Uterus (tissue), 2 donors: Measurements from ENCODE around the gene TMEM255B.

Source experiments
- POLR2A ChIP-seq, 2 donors: fragments of 450-650 bp; IDR thresholded peaks; one replicate each; pipeline ENCODE4 v1.6.1; 2016; ENCODE audit warnings: antibody characterized with exemption in 2 of 2, mild to moderate bottlenecking in 1 of 2, moderate library complexity in 1 of 2
- TF ChIP-seq, protein P1 (sequence below), 4 experiments: fragments of 200-600 bp in 2 of 4; fragments of 450-650 bp in 2 of 4; sonication (generic) in 2 of 4; IDR thresholded peaks; one replicate each; pipeline ENCODE4 v1.5.1; 2016 to 2019; ENCODE audit warnings: antibody characterized with exemption in 4 of 4, mild to moderate bottlenecking in 2 of 4, moderate library complexity in 1 of 4

- TF ChIP-seq, protein P1, sequence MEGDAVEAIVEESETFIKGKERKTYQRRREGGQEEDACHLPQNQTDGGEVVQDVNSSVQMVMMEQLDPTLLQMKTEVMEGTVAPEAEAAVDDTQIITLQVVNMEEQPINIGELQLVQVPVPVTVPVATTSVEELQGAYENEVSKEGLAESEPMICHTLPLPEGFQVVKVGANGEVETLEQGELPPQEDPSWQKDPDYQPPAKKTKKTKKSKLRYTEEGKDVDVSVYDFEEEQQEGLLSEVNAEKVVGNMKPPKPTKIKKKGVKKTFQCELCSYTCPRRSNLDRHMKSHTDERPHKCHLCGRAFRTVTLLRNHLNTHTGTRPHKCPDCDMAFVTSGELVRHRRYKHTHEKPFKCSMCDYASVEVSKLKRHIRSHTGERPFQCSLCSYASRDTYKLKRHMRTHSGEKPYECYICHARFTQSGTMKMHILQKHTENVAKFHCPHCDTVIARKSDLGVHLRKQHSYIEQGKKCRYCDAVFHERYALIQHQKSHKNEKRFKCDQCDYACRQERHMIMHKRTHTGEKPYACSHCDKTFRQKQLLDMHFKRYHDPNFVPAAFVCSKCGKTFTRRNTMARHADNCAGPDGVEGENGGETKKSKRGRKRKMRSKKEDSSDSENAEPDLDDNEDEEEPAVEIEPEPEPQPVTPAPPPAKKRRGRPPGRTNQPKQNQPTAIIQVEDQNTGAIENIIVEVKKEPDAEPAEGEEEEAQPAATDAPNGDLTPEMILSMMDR (IDR thresholded peaks at IDR 0.05): no peak
- no peak for TF ChIP-seq POLR2A (IDR thresholded peaks at IDR 0.05)
Observed at GRCh38 chr13:113806104-113806471, 47.1 kb downstream of the TMEM255B start.
